Neural cell (in vitro differentiated cells): ENCODE results near the gene SLITRK5.

Source experiments
- EP300 ChIP-seq: fragments of 450-650 bp; conservative IDR thresholded peaks from 2 replicates; pipeline ENCODE4 v1.6.1; 2014; ENCODE audit warnings: antibody characterized with exemption, mild to moderate bottlenecking, moderate library complexity; ENCODE audit not compliant: poor library complexity, severe bottlenecking
- EZH2 ChIP-seq: fragments of 200-600, 300-800 bp; shearing (Covaris generic), sonication (generic); IDR thresholded peaks from 2 replicates; pipeline ENCODE4 v1.6.1; 2014; ENCODE audit warnings: antibody characterized with exemption, low read length, borderline replicate concordance, mild to moderate bottlenecking; ENCODE audit not compliant: insufficient read depth, poor library complexity, severe bottlenecking
- MXI1 ChIP-seq: fragments of 450-650 bp; conservative IDR thresholded peaks from 2 replicates; pipeline ENCODE4 v1.6.1; 2014; ENCODE audit warnings: antibody characterized with exemption, mild to moderate bottlenecking; ENCODE audit not compliant: poor library complexity, severe bottlenecking
- RAD21 ChIP-seq: fragments of 450-650 bp; conservative IDR thresholded peaks from 2 replicates; pipeline ENCODE4 v1.6.1; 2014; ENCODE audit warnings: antibody characterized with exemption, mild to moderate bottlenecking, moderate library complexity
- SMC3 ChIP-seq: fragments of 450-650 bp; conservative IDR thresholded peaks from 2 replicates; pipeline ENCODE4 v1.6.1; 2014; ENCODE audit warnings: antibody characterized with exemption, mild to moderate bottlenecking, moderate library complexity; ENCODE audit not compliant: poor library complexity
- TAF1 ChIP-seq: IDR thresholded peaks from 2 replicates; pipeline ENCODE4 v1.6.1; 2012; ENCODE audit warnings: low read depth
- TF ChIP-seq, protein P1 (sequence below): fragments of 450-650 bp; IDR thresholded peaks from 2 replicates; pipeline ENCODE4 v1.5.1; 2014; ENCODE audit warnings: antibody characterized with exemption, mild to moderate bottlenecking, moderate library complexity; ENCODE audit not compliant: poor library complexity, severe bottlenecking
- TF ChIP-seq, protein P2 (sequence below): IDR thresholded peaks from 2 replicates; pipeline ENCODE4 v1.6.1; 2012; ENCODE audit warnings: borderline replicate concordance

DNA sequence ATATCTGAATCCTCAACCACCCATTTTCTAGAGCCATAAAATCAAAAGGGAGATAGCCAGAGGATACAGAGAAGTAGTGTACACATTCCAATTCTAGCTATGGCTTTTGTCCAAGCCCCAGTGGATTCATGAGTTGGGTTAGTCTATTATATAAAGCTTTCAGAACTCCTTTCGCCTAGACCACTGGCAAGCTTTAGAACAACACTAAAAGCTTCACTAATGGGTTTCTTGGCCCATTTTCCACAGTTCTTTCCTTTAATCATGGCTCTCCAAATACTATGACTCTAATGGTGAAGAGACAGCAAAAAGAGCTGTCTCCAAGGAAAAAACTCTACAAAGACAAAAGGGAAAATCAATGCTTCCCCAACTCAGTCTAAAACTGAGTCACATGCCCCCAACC is 48.2 kb upstream of the SLITRK5 start:
- TF ChIP-seq, protein P1, sequence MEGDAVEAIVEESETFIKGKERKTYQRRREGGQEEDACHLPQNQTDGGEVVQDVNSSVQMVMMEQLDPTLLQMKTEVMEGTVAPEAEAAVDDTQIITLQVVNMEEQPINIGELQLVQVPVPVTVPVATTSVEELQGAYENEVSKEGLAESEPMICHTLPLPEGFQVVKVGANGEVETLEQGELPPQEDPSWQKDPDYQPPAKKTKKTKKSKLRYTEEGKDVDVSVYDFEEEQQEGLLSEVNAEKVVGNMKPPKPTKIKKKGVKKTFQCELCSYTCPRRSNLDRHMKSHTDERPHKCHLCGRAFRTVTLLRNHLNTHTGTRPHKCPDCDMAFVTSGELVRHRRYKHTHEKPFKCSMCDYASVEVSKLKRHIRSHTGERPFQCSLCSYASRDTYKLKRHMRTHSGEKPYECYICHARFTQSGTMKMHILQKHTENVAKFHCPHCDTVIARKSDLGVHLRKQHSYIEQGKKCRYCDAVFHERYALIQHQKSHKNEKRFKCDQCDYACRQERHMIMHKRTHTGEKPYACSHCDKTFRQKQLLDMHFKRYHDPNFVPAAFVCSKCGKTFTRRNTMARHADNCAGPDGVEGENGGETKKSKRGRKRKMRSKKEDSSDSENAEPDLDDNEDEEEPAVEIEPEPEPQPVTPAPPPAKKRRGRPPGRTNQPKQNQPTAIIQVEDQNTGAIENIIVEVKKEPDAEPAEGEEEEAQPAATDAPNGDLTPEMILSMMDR, result no peak
- no peak for TF ChIP-seq RAD21
- TF ChIP-seq, protein P2, sequence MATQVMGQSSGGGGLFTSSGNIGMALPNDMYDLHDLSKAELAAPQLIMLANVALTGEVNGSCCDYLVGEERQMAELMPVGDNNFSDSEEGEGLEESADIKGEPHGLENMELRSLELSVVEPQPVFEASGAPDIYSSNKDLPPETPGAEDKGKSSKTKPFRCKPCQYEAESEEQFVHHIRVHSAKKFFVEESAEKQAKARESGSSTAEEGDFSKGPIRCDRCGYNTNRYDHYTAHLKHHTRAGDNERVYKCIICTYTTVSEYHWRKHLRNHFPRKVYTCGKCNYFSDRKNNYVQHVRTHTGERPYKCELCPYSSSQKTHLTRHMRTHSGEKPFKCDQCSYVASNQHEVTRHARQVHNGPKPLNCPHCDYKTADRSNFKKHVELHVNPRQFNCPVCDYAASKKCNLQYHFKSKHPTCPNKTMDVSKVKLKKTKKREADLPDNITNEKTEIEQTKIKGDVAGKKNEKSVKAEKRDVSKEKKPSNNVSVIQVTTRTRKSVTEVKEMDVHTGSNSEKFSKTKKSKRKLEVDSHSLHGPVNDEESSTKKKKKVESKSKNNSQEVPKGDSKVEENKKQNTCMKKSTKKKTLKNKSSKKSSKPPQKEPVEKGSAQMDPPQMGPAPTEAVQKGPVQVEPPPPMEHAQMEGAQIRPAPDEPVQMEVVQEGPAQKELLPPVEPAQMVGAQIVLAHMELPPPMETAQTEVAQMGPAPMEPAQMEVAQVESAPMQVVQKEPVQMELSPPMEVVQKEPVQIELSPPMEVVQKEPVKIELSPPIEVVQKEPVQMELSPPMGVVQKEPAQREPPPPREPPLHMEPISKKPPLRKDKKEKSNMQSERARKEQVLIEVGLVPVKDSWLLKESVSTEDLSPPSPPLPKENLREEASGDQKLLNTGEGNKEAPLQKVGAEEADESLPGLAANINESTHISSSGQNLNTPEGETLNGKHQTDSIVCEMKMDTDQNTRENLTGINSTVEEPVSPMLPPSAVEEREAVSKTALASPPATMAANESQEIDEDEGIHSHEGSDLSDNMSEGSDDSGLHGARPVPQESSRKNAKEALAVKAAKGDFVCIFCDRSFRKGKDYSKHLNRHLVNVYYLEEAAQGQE, result no peak
- TF ChIP-seq EP300, result no peak
- no peak for TF ChIP-seq MXI1
- TF ChIP-seq TAF1, result no peak
- no peak for TF ChIP-seq EZH2
- TF ChIP-seq SMC3, result no peak
